B cell (primary cell): Measurements from ENCODE around the gene TRIM52. TPM values are rescaled to one million over a fixed set of nuclear protein-coding genes. Genes with fewer than 3 reads are reported as not detected.
"Not testable (repeated sequence)": the region's sequence is repeated elsewhere in the genome, so short reads cannot be mapped to it uniquely, and the experiment has no call there.

Source experiments
- ATAC-seq: fragments of 200-7000 bp; cut with Tn5 transposase; one replicate; pipeline ENCODE4 v1.10.0; 2021; ENCODE audit warnings: low read depth, mild to moderate bottlenecking, moderate number of reproducible peaks, moderate library complexity
- CTCF ChIA-PET: fragments of 350-600 bp; sonication (Branson Sonifier 250); formaldehyde crosslinking; loops from one replicate; lab custom pipeline; 2021; ENCODE audit warnings: antibody characterized with exemption, inconsistent platforms; lab: Charles Lee
- POLR2A ChIA-PET: fragments of 350-600 bp; sonication (Branson Sonifier 250); formaldehyde crosslinking; loops from one replicate; lab custom pipeline; 2021; ENCODE audit warnings: antibody characterized with exemption; lab: Charles Lee
- DNase-seq: peaks from one replicate; pipeline ENCODE4 v3.0.0; 2013
- H2AFZ ChIP-seq: 2 replicates; pipeline ENCODE4 v1.6.1; 2012; ENCODE audit warnings: mild to moderate bottlenecking, low read depth, low read length; ENCODE audit not compliant: insufficient read depth, poor library complexity, severe bottlenecking
- H3K27ac ChIP-seq, 2 donors: 1 replicate in 1 of 2; 2 replicates in 1 of 2; pipeline ENCODE4 v1.5.1; 2012 to 2013; ENCODE audit warnings: low read length in 2 of 2, mild to moderate bottlenecking in 2 of 2, moderate library complexity in 1 of 2
- H3K27me3 ChIP-seq, 4 experiments: fragments of 200-600 bp in 1 of 4; sonication (generic) in 1 of 4; replicated peaks in 1 of 4; 1 replicate in 2 of 4; 2 replicates in 2 of 4; pipeline versions ENCODE4 v1.6.1 to v1.7.0; 2013 to 2016; ENCODE audit warnings: low read length in 3 of 4, mild to moderate bottlenecking in 2 of 4, mixed read lengths in 1 of 4, moderate library complexity in 1 of 4; ENCODE audit not compliant: insufficient read depth in 4 of 4, control insufficient read depth in 3 of 4; ENCODE audit errors: control extremely low read depth in 1 of 4
- H3K36me3 ChIP-seq, 2 experiments: replicated peaks in 1 of 2; 1 replicate in 1 of 2; 2 replicates in 1 of 2; pipeline versions ENCODE4 v1.6.1 to v1.7.1; 2013; ENCODE audit warnings: low read length in 1 of 2; ENCODE audit not compliant: insufficient read depth in 2 of 2, control insufficient read depth in 1 of 2; ENCODE audit errors: control extremely low read depth in 1 of 2, extremely low read depth in 1 of 2
- H3K4me1 ChIP-seq, 2 donors: fragments of 200-600 bp in 1 of 2; sonication (generic) in 1 of 2; 1 replicate in 1 of 2; 2 replicates in 1 of 2; pipeline versions ENCODE4 v1.5.1 to v1.6.1; 2013 to 2017; ENCODE audit warnings: low read length in 2 of 2; ENCODE audit not compliant: control insufficient read depth in 2 of 2, insufficient read depth in 2 of 2
- H3K4me2 ChIP-seq: replicated peaks from 2 replicates; pipeline ENCODE3; 2012; ENCODE audit warnings: mild to moderate bottlenecking, low read depth, low read length; ENCODE audit not compliant: poor library complexity, severe bottlenecking
- H3K4me3 ChIP-seq, 5 experiments: fragments of 200-600 bp in 1 of 5; sonication (generic) in 1 of 5; 1 replicate in 3 of 5; 2 replicates in 2 of 5; pipeline versions ENCODE4 v1.5.1 to v1.7.0; 2011 to 2016; ENCODE audit warnings: low read length in 4 of 5, mild to moderate bottlenecking in 4 of 5, low read depth in 2 of 5, control low read depth in 1 of 5, moderate library complexity in 1 of 5; ENCODE audit not compliant: insufficient read depth in 1 of 5; ENCODE audit errors: control extremely low read depth in 1 of 5, extremely low read depth in 1 of 5
- H3K79me2 ChIP-seq: fragments of 200-600 bp; sonication (generic); one replicate; pipeline ENCODE4 v1.6.0; 2016; ENCODE audit warnings: low read length; ENCODE audit not compliant: control insufficient read depth, insufficient read depth
- H3K9ac ChIP-seq: fragments of 200-600 bp; sonication (generic); 2 replicates; pipeline ENCODE4 v1.6.1; 2017; ENCODE audit warnings: mild to moderate bottlenecking, low read length, moderate library complexity
- H3K9me3 ChIP-seq, 3 donors: one replicate each; pipeline versions ENCODE4 v1.6.1 to v1.7.1; 2013; ENCODE audit warnings: low read length in 2 of 3; ENCODE audit not compliant: control insufficient read depth in 2 of 3, insufficient read depth in 1 of 3; ENCODE audit errors: control extremely low read depth in 1 of 3
- H4K20me1 ChIP-seq: 2 replicates; pipeline ENCODE4 v1.6.0; 2012; ENCODE audit warnings: mild to moderate bottlenecking, low read length; ENCODE audit not compliant: insufficient read depth, control insufficient read depth, poor library complexity, severe bottlenecking
- H3K27ac Mint-ChIP-seq: one replicate; pipeline ENCODE4 v1.8.0; 2021; ENCODE audit warnings: mixed read lengths
- H3K27me3 Mint-ChIP-seq: one replicate; pipeline ENCODE4 v1.8.0; 2021; ENCODE audit warnings: mixed read lengths
- H3K4me1 Mint-ChIP-seq: one replicate; pipeline ENCODE4 v1.8.0; 2021; ENCODE audit warnings: mixed read lengths
- H3K4me3 Mint-ChIP-seq: one replicate; pipeline ENCODE4 v1.8.0; 2021; ENCODE audit warnings: mixed read lengths
- H3K9me3 Mint-ChIP-seq: one replicate; pipeline ENCODE4 v1.8.0; 2022; ENCODE audit warnings: mixed read lengths; ENCODE audit not compliant: insufficient read depth
- CTCF ChIP-seq: fragments of 200-600 bp; IDR thresholded peaks from one replicate; pipeline ENCODE4 v1.8.0; 2022; ENCODE audit warnings: antibody characterized with exemption, mild to moderate bottlenecking
- EZH2 ChIP-seq: IDR thresholded peaks from 2 replicates; pipeline ENCODE4 v1.6.1; 2012; ENCODE audit warnings: borderline replicate concordance, low read depth, mild to moderate bottlenecking, moderate library complexity, low read length; ENCODE audit not compliant: insufficient read depth, poor library complexity, severe bottlenecking
- WGBS: methylation state at CpG from one replicate; pipeline ENCODE4 v1.1.5; 2013; ENCODE audit warnings: missing lambda C conversion rate; ENCODE audit not compliant: insufficient coverage; 5-methylcytosine and 5-hydroxymethylcytosine counted together
- intact Hi-C: fragments of 100-400 bp; cut with micrococcal nuclease; formaldehyde crosslinking; loops from one replicate; pipeline ENCODE4 v1.10.0; 2022
- polyA plus RNA-seq: library from polyadenylated mRNA; depleted of rRNA; stranded (reverse); fragments of >200 nt; gene quantifications from 2 replicates; pipeline ENCODE4 v1.2.3, GENCODE V29; 2012
- total RNA-seq, 2 donors: library from RNA; stranded (reverse); fragments of 120-200 nt in 1 of 2; gene quantifications; 1 replicate in 1 of 2; 2 replicates in 1 of 2; pipeline versions ENCODE4 v1.2.3 to v1.2.4, GENCODE V29; 2013 to 2022

TRIM52 gene
- total and polyA plus RNA-seq, 2 donors (not counting 1 experiment from before 2014, with no cell fraction given) = 29.9 to 61.3 TPM

GRCh38 chr5:181209006-181209405 lies 51.9 kb downstream of the TRIM52 start:
- peaks cover 15 to 29% of the 10 kb centered on the region in 2 donors for H3K4me1 ChIP-seq
- Mint-ChIP-seq H3K27me3 (peaks cover 14% of the 10 kb centered on the region), H3K4me1 (peaks cover 34% of the 10 kb centered on the region)
- ATAC-seq, H3K9me3 Mint-ChIP-seq, H3K4me3 ChIP-seq, H3K9ac ChIP-seq, CTCF ChIA-PET, H2AFZ ChIP-seq, H3K4me2 ChIP-seq, H3K27ac ChIP-seq, H3K4me3 Mint-ChIP-seq, H4K20me1 ChIP-seq, H3K79me2 ChIP-seq, DNase-seq, H3K36me3 ChIP-seq, H3K27ac Mint-ChIP-seq: not testable (repeated sequence)
- POLR2A ChIA-PET = interaction anchor here (3.6 kb wide), 1 partner anchor 18 kb away, joined by 73 read pairs; no protein-coding TSS in a partner anchor
- peaks cover 0 to 16% (median 8%) of the 10 kb centered on the region in 4 experiments for H3K27me3 ChIP-seq
- 91% methylated on average over 18 of the region's 24 CpGs for WGBS
- peaks cover 0 to 18% (median 2%) of the 10 kb centered on the region in 3 donors for H3K9me3 ChIP-seq
- intact Hi-C loops = loop anchor here (5.0 kb wide), 1 partner anchor 33 kb away; the partner anchor contains the start of gene RACK1

GRCh38 chr5:181207960-181208253 lies 53.0 kb downstream of the TRIM52 start:
- H3K27ac ChIP-seq = no peak overlapping the region
- DNase-seq = no peak
- H3K79me2 ChIP-seq = no peaks in the 10 kb centered on the region
- no peaks in the 10 kb centered on the region for H4K20me1 ChIP-seq
- ATAC-seq = no peak
- TF ChIP-seq CTCF = no peak
- no peak for TF ChIP-seq EZH2
- H2AFZ ChIP-seq = no peak overlapping the region
- H3K27me3 ChIP-seq = peaks cover 0 to 26% (median 11%) of the 10 kb centered on the region in 4 experiments
- peaks cover 23 to 35% of the 10 kb centered on the region in 2 donors for H3K4me1 ChIP-seq
- 25% methylated on average over 1 of the region's 3 CpGs for WGBS
- H3K9ac ChIP-seq = peak overlapping the region; percentile 65
- intact Hi-C loops = loop anchor here (1.0 to 5.0 kb wide), 3 partner anchors 9 to 34 kb away; partner anchors contain the start of gene RACK1
- peaks cover 14% of the 10 kb centered on the region for H3K27me3 Mint-ChIP-seq
- ChIA-PET POLR2A (interaction anchor here (0.7 to 3.6 kb wide), 11 partner anchors 9 to 347 kb away, joined by 3 to 73 read pairs (median 6); partner anchors contain the start of genes TRIM41, TRIM52 and ZFP62), CTCF (interaction anchor here (0.9 to 7.9 kb wide), 10 partner anchors 9 to 53 kb away, joined by 3 to 105 read pairs (median 6); partner anchors contain the start of genes TRIM41 and TRIM52)
- H3K9me3 ChIP-seq = peaks cover 0 to 20% (median 2%) of the 10 kb centered on the region in 3 donors
- H3K4me3 ChIP-seq = peak overlapping the region in 3 of 5 experiments; percentile 54 to 71 (median 68)
- H3K4me3 Mint-ChIP-seq = peak overlapping the region; percentile 98
- peak overlapping the region; percentile 94 for H3K4me2 ChIP-seq
- no peaks in the 10 kb centered on the region for H3K36me3 ChIP-seq
- no peaks in the 10 kb centered on the region for H3K9me3 Mint-ChIP-seq
- peak overlapping the region; percentile 95 for H3K27ac Mint-ChIP-seq
- H3K4me1 Mint-ChIP-seq = peaks cover 40% of the 10 kb centered on the region
